GM13977 (cell line): Measurements from ENCODE around the gene ZNF333.

Experiments used
- DNase-seq: peaks from one replicate; pipeline ENCODE4 v3.0.0; 2012; ENCODE audit warnings: low spot score
- in situ Hi-C: fragments of 300-500 bp; cut with MboI; formaldehyde crosslinking; loops from one replicate; pipeline ENCODE4 v1.12.0; 2022; ENCODE audit warnings: low sequenced_read_pairs, low pct_unique_long_range_greater_than_20kb, mixed read lengths, inconsistent platforms; ENCODE audit not compliant: unreplicated experiment
- TF ChIP-seq, protein P1 (sequence below): IDR thresholded peaks from 2 replicates; pipeline ENCODE4 v1.5.1; 2012; ENCODE audit warnings: mild to moderate bottlenecking, control low read depth; ENCODE audit not compliant: insufficient read depth; ENCODE audit errors: extremely low read depth, missing control alignments

ZNF333 gene

DNA sequence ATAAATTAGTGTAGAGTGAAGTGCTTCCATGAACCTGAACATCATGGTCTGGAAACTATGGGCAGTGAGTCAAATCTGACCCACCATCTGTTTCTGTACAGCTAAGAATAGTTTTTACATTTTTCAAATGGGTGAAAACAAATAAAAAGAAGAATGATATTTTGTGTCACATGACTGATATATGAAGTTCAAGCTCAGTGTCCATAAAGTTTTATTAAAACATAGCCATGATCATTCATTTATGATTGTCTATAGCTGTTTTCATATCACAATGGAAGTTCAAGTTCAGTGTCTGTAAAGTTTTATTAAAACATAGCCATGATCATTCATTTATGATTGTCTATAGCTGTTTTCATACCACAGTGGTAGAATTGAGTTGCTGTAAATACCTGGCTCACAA is 42.7 kb downstream of the ZNF333 start:
- in situ Hi-C loops = no loop called here
- TF ChIP-seq, protein P1, sequence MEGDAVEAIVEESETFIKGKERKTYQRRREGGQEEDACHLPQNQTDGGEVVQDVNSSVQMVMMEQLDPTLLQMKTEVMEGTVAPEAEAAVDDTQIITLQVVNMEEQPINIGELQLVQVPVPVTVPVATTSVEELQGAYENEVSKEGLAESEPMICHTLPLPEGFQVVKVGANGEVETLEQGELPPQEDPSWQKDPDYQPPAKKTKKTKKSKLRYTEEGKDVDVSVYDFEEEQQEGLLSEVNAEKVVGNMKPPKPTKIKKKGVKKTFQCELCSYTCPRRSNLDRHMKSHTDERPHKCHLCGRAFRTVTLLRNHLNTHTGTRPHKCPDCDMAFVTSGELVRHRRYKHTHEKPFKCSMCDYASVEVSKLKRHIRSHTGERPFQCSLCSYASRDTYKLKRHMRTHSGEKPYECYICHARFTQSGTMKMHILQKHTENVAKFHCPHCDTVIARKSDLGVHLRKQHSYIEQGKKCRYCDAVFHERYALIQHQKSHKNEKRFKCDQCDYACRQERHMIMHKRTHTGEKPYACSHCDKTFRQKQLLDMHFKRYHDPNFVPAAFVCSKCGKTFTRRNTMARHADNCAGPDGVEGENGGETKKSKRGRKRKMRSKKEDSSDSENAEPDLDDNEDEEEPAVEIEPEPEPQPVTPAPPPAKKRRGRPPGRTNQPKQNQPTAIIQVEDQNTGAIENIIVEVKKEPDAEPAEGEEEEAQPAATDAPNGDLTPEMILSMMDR = no peak

DNA sequence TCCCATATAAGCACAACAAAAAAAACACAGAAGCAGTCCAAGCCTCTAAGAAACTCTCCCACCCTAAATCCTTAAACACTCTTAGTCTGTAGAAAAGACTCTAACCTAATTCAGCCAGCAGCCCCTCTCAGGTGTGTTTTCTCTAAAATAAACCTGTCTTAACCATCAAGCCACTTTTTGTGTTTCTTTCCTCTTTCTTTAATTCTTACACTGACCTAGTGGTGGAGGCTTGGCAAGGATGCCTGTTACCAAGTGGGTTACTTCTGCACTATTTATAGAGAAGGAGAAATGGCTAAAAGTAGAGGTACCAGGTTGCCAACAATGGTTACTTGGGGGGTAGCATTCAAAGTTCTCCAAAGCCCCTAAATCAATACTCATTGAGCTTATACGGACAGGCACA is 43.7 kb downstream of the ZNF333 start:
- in situ Hi-C loops = no loop called here

More for the DNA sequence above, 42.7 kb downstream of the ZNF333 start:
- DNase-seq = no peak

DNA sequence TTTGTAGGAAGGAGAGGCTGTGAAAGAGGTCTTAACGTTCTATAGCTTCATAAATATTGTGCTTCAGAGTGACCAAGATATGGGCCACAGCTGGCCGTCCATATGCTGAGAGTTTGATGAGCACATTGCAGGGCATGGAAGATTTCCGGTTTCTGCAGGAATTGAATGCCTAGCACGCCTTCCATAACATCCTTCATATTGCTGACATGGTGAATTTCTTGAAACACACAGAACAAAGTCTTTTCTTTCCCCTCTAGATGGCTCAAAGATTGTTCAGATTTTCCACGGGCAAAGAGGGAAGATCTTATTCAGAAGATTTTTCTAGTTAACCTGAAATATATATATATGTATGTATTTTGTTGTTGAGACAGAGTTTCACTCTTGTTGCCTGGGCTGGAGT is 46.1 kb downstream of the ZNF333 start:
- in situ Hi-C loops = no loop called here
- TF ChIP-seq, protein P1 = no peak
- no peak for DNase-seq

More for the DNA sequence above, 43.7 kb downstream of the ZNF333 start:
- TF ChIP-seq, protein P1 = no peak
- no peak for DNase-seq

DNA sequence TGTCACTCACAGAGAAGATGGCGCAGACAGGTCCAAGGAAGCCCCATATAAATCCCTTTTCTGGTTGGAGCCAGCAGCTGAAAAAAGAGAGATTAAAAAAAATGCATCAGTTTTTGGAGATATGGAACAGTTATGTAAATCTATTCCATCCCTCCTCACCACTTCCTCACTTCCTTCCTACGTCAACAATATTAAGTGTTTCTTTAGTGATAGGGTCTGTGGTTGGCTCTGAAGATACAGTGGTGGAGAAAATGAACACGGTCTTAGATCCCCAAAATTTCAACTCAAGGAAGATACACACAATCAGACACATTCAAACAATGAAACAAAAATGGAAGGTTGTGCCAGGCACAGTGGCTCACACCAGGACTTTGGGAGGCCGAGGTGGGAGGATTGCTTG is 57.0 kb downstream of the ZNF333 start:
- no peak for DNase-seq
- in situ Hi-C loops = no loop called here
- TF ChIP-seq, protein P1 = no peak

DNA sequence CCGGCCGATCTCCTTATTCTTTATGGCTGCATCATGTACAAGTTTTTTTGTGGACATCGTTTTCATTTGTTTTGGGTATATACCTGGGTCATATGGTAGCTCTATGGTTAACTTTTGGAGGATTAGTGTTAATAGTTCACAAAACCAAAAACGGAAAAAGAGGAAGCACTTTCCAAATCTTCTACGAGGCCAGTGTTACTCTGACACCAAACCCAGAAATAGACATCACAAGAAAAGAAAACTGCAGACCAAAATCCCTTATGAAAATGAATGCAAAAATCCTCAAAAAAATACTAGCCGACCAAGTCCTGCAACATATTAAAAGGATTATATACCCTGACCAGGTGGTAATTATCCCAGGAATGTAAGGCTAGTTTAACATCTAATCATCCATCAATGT is 58.8 kb downstream of the ZNF333 start:
- in situ Hi-C loops = no loop called here
- no peak for DNase-seq

DNA sequence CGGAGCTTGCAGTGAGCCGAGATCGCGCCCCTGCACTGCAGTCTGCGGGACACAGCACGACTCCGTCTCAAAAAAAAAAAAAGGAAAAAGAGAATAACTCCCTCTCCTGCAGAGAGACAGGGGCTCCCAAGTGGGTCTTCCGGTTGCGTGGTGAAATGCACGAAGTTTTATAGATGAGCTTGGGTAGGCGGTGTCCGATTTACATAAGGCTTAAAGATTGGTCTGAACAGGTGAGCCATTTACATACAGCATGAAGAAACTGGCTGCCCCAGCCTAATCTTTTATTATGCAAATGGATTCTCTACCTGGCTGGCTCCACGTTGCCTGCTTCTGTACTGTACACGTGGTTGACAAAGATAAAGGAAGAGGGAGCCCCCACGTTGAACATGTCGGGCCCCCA is 69.0 kb downstream of the ZNF333 start:
- in situ Hi-C loops = no loop called here
- TF ChIP-seq, protein P1 = no peak
- DNase-seq = no peak

More for the DNA sequence above, 58.8 kb downstream of the ZNF333 start:
- TF ChIP-seq, protein P1 = no peak

DNA sequence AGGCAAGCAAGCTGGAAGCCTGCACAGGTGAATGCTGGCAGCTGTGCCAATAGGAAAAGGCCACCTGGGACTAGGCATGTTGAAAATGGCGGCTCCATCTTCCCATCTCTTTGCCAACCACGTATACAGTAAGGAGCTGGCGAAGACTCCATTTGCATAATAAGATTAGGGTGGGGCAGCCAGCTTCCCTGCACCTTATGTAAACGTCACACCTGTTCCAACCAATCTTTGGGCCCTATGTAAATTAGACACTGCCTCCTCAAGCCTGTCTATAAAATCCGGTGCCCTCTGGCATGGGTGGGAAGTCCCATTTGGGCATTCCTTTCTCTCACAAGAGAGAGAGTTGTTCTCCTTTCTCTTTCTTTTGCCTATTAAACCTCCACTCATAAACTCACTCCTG is 71.8 kb downstream of the ZNF333 start:
- TF ChIP-seq, protein P1 = no peak
- DNase-seq = no peak
- in situ Hi-C loops = no loop called here
